ENCODE measurements around the gene CCNF.

DNA sequence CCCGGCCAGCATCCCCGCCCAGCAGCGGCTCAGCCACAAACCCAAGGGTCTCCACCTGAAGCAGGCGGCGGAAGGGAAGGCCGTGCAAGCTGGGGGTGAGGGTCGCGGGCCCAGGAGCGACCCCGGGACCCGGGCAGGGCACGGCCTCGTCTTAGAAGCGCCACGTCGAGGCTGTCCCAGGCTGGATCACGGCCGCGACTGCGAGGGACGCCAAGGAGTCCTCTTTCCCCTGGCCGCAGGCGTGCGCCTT is 538 bp upstream of the CCNF start:
- TF ChIP-seq HNF4A (conservative IDR thresholded peaks at IDR 0.05): no peak
- TF ChIP-seq, protein P1, sequence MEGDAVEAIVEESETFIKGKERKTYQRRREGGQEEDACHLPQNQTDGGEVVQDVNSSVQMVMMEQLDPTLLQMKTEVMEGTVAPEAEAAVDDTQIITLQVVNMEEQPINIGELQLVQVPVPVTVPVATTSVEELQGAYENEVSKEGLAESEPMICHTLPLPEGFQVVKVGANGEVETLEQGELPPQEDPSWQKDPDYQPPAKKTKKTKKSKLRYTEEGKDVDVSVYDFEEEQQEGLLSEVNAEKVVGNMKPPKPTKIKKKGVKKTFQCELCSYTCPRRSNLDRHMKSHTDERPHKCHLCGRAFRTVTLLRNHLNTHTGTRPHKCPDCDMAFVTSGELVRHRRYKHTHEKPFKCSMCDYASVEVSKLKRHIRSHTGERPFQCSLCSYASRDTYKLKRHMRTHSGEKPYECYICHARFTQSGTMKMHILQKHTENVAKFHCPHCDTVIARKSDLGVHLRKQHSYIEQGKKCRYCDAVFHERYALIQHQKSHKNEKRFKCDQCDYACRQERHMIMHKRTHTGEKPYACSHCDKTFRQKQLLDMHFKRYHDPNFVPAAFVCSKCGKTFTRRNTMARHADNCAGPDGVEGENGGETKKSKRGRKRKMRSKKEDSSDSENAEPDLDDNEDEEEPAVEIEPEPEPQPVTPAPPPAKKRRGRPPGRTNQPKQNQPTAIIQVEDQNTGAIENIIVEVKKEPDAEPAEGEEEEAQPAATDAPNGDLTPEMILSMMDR (IDR thresholded peaks at IDR 0.05; ENCODE audit: low read depth, low read length, missing input control): no peak
